ENCODE data around the gene DOCK6. TPM values are rescaled to one million over a fixed set of nuclear protein-coding genes. Genes with fewer than 3 reads are reported as not detected.

DOCK6 gene
- total RNA-seq, 1 donor from 2014 or later = 342 TPM

GRCh38 chr19:11154683-11155047, 107.7 kb downstream of the DOCK6 start:
- no peak for DNase-seq (ENCODE audit: extremely low read depth, low read depth, low spot score)

- DNase-seq (ENCODE audit: extremely low read depth, low read depth, low spot score) = no peak
Measured at GRCh38 chr19:11152318-11153062, 109.8 kb downstream of the DOCK6 start.

GRCh38 chr19:11151181-11151580, 111.1 kb downstream of the DOCK6 start:
- no peak for DNase-seq (ENCODE audit: extremely low read depth, low read depth, low spot score)

Other genes with a start within 250 kb of the DOCK6 start
- 105 and 163 TPM in 2 replicates for gene LDLR, start 173.1 kb downstream of the DOCK6 start, total RNA-seq
- gene SPC24, start 106.7 kb downstream of the DOCK6 start, total RNA-seq = 4.7 and 11.9 TPM in 2 replicates
- 86.8 and 97.1 TPM in 2 replicates for gene KANK2, start 65.0 kb downstream of the DOCK6 start, total RNA-seq
- not detected in 2 replicates for gene ANGPTL8, start 22.9 kb downstream of the DOCK6 start, total RNA-seq
- not detected in 2 replicates for gene TSPAN16, start 33.6 kb upstream of the DOCK6 start, total RNA-seq
- 53.6 and 56.6 TPM in 2 replicates for gene RAB3D, start 77.1 kb upstream of the DOCK6 start, total RNA-seq
- gene TMEM205, start 83.7 kb upstream of the DOCK6 start, total RNA-seq = 142 and 244 TPM in 2 replicates
- gene CCDC159, start 84.0 kb upstream of the DOCK6 start, total RNA-seq = 21.0 and 31.7 TPM in 2 replicates
- 39.3 and 47.7 TPM in 2 replicates for gene PLPPR2, start 92.9 kb upstream of the DOCK6 start, total RNA-seq
- 1.1 and 4.1 TPM in 2 replicates for gene SWSAP1, start 112.1 kb upstream of the DOCK6 start, total RNA-seq
- gene EPOR, start 121.8 kb upstream of the DOCK6 start, total RNA-seq = 17.7 and 32.7 TPM in 2 replicates
- not detected in 2 replicates for gene RGL3, start 156.8 kb upstream of the DOCK6 start, total RNA-seq
- 0.06 and 1.4 TPM in 2 replicates for gene ODAD3, start 172.6 kb upstream of the DOCK6 start, total RNA-seq
- gene PRKCSH, start 173.1 kb upstream of the DOCK6 start, total RNA-seq = 281 and 288 TPM in 2 replicates
- gene ELAVL3, start 218.5 kb upstream of the DOCK6 start, total RNA-seq = not detected in 2 replicates
- 5.0 and 9.6 TPM in 2 replicates for gene ZNF653, start 243.3 kb upstream of the DOCK6 start, total RNA-seq

All from glomerular endothelial cell (primary cell).